Vagina (tissue), 2 donors: Measurements from ENCODE around the gene MC2R.

Experiments
- POLR2A ChIP-seq, 2 donors: fragments of 450-650 bp; IDR thresholded peaks; one replicate each; pipeline ENCODE4 v1.6.1; 2017; ENCODE audit warnings: antibody characterized with exemption in 2 of 2, mild to moderate bottlenecking in 2 of 2, moderate library complexity in 2 of 2
- POLR2AphosphoS5 ChIP-seq, 2 donors: sonication (generic); formaldehyde crosslinking; IDR thresholded peaks; one replicate each; pipeline ENCODE4 v1.9.0; 2017; ENCODE audit warnings: antibody characterized with exemption in 2 of 2, mild to moderate bottlenecking in 2 of 2, low read depth in 1 of 2; ENCODE audit not compliant: insufficient read depth in 1 of 2
- TF ChIP-seq, protein P1 (sequence below), 3 experiments: fragments of 450-650 bp in 2 of 3; fragments of 200-600 bp in 1 of 3; sonication (generic) in 1 of 3; IDR thresholded peaks; one replicate each; pipeline ENCODE4 v1.5.1; 2017 to 2019; ENCODE audit warnings: antibody characterized with exemption in 3 of 3, mild to moderate bottlenecking in 2 of 3, moderate library complexity in 2 of 3

DNA sequence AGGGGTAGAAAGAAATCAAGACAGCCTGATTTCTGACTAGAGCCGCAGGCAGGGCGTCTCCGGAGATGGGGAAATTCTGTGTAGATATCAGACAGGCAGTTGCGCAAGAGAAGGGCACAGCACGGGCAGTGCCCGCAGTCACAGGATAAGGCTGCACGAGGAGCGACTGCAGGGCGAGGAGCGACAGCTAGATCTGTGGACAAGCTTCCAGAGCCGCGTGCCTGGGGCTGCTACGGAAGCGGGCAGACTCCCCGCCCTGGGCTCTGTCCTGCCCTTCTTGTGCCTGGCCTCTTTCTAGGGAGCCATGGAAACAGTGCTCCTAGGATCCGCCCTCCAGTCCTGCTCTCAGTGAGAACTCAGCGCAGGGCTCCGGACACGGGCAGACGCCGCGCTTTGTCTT, 78.8 kb downstream of the MC2R start:
- TF ChIP-seq, protein P1, sequence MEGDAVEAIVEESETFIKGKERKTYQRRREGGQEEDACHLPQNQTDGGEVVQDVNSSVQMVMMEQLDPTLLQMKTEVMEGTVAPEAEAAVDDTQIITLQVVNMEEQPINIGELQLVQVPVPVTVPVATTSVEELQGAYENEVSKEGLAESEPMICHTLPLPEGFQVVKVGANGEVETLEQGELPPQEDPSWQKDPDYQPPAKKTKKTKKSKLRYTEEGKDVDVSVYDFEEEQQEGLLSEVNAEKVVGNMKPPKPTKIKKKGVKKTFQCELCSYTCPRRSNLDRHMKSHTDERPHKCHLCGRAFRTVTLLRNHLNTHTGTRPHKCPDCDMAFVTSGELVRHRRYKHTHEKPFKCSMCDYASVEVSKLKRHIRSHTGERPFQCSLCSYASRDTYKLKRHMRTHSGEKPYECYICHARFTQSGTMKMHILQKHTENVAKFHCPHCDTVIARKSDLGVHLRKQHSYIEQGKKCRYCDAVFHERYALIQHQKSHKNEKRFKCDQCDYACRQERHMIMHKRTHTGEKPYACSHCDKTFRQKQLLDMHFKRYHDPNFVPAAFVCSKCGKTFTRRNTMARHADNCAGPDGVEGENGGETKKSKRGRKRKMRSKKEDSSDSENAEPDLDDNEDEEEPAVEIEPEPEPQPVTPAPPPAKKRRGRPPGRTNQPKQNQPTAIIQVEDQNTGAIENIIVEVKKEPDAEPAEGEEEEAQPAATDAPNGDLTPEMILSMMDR (IDR thresholded peaks at IDR 0.05): no peak
- TF ChIP-seq POLR2AphosphoS5 (IDR thresholded peaks at IDR 0.05; ENCODE audit: insufficient read depth in 1 of 2, low read depth in 1 of 2) (no peak), POLR2A (IDR thresholded peaks at IDR 0.05) (no peak)
